Fibroblast of lung (primary cell): ENCODE measurements around the gene LMF1. TPM values are rescaled to one million over a fixed set of nuclear protein-coding genes. Genes with fewer than 3 reads are reported as not detected.

Experiments
- DNase-seq, 2 donors: peaks; one replicate each; pipeline versions ENCODE4 v3.0.0 to v3.0.0-alpha.2; 2010; ENCODE audit warnings: low read depth in 2 of 2
- H2AFZ ChIP-seq: 2 replicates; pipeline ENCODE4 v1.5.1; 2012; ENCODE audit warnings: low read length, control low read depth, inconsistent platforms
- H3K27ac ChIP-seq: 2 replicates; pipeline ENCODE4 v1.5.1; 2011; ENCODE audit warnings: low read length, control low read depth; ENCODE audit not compliant: insufficient read depth
- H3K27me3 ChIP-seq: 2 replicates; pipeline ENCODE4 v1.5.1; 2011; ENCODE audit warnings: mild to moderate bottlenecking, low read length; ENCODE audit not compliant: control insufficient read depth, insufficient read depth
- H3K36me3 ChIP-seq: 2 replicates; pipeline ENCODE4 v1.5.1; 2011; ENCODE audit warnings: low read length; ENCODE audit not compliant: control insufficient read depth, insufficient read depth
- H3K4me1 ChIP-seq: 2 replicates; pipeline ENCODE4 v1.5.1; 2011; ENCODE audit warnings: low read length; ENCODE audit not compliant: control insufficient read depth, insufficient read depth; ENCODE audit errors: extremely low read depth
- H3K4me2 ChIP-seq: 2 replicates; pipeline ENCODE4 v1.5.1; 2011; ENCODE audit warnings: low read length, control low read depth; ENCODE audit not compliant: insufficient read depth; ENCODE audit errors: extremely low read depth
- H3K4me3 ChIP-seq, 4 experiments: fragments of 200-600 bp in 1 of 4; sonication (generic) in 1 of 4; replicated peaks in 1 of 4; 2 replicates each; pipeline ENCODE4 v1.5.1; 2011 to 2016; ENCODE audit warnings: low read length in 4 of 4, low read depth in 3 of 4, mild to moderate bottlenecking in 3 of 4, control low read depth in 2 of 4, inconsistent platforms in 1 of 4, mixed read lengths in 1 of 4; ENCODE audit not compliant: insufficient read depth in 1 of 4; ENCODE audit errors: control extremely low read depth in 1 of 4
- H3K79me2 ChIP-seq: 2 replicates; pipeline ENCODE4 v1.5.1; 2012; ENCODE audit warnings: mild to moderate bottlenecking, low read length, inconsistent platforms; ENCODE audit not compliant: control insufficient read depth, insufficient read depth
- H3K9ac ChIP-seq: 2 replicates; pipeline ENCODE4 v1.5.1; 2011; ENCODE audit warnings: mild to moderate bottlenecking, low read length, control low read depth; ENCODE audit not compliant: insufficient read depth
- H3K9me3 ChIP-seq: 2 replicates; pipeline ENCODE4 v1.5.1; 2012; ENCODE audit warnings: low read depth, low read length; ENCODE audit not compliant: control insufficient read depth, insufficient read depth
- H4K20me1 ChIP-seq: 2 replicates; pipeline ENCODE4 v1.5.1; 2011; ENCODE audit warnings: low read length; ENCODE audit not compliant: control insufficient read depth, insufficient read depth; ENCODE audit errors: extremely low read depth
- CTCF ChIP-seq, 2 donors: IDR thresholded peaks in 1 of 2; conservative IDR thresholded peaks in 1 of 2; 1 replicate in 1 of 2; 2 replicates in 1 of 2; pipeline ENCODE4 v1.5.1; 2011 to 2012; ENCODE audit warnings: low read length in 2 of 2, control low read depth in 1 of 2, inconsistent platforms in 1 of 2, low read depth in 1 of 2, mild to moderate bottlenecking in 1 of 2
- EZH2 ChIP-seq: IDR thresholded peaks from 2 replicates; pipeline ENCODE4 v1.5.1; 2012; ENCODE audit warnings: low read length, control low read depth, mild to moderate bottlenecking; ENCODE audit errors: missing control alignments
- polyA plus RNA-seq, 2 donors: library from polyadenylated mRNA; depleted of rRNA in 1 of 2; stranded (reverse) in 1 of 2; unstranded in 1 of 2; fragments of >200 nt; gene quantifications; 2 replicates each; pipeline ENCODE4 v1.2.1, GENCODE V29; 2011 to 2012; ENCODE audit warnings: missing spikeins in 1 of 2
- total RNA-seq: library from RNA; depleted of rRNA; stranded (reverse); fragments of >200 nt; gene quantifications from 2 replicates; pipeline ENCODE4 v1.2.1, GENCODE V29; 2014

LMF1 gene
- total and polyA plus RNA-seq, 2 donors (not counting 1 experiment from before 2014, with no cell fraction given), result 12.3 to 12.6 TPM

DNA sequence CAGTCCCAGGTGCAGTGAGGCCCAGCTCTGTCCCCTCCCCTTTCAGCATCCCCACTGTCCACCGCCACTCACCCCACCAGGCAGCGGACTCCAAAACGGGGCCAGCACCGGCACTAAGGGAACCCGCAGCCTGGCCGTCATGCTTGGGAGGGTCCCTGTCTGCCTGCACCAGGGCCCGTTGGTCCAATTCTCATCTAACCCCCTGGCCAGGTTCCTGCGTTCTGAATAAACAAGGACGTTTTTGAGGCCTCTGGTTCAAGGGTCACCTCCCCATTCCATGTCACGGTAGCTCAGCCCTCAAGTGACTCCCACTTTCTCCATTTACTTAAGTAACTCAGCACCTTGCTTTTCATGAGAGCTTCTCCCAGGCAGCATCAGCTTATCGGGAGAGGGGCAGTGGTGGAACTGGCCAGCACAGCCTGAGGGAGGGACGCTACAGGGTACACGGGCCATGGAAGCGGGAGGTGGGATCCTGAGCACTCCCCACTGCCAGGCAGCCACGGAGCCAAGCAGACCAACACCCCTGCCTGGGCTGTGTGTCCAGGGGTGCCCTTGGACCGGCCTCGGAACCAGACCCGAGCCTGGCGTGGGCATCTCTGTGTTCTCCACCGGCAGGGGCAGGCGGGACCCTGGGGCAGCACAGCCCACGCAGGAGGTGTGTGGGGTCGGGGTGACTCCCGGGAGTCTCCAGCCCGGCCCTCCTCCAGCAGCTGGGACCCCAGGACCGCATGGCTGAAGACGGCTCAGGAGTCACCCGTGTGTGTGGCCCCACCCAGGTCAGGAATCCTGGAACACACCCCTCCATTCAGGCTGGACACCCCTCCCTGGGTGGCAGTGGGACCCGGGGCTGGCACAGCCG, 95.4 kb downstream of the LMF1 start:
- Histone ChIP-seq H3K36me3 (no peaks in the 10 kb centered on the region), H3K27me3 (no peaks in the 10 kb centered on the region), H3K4me3 (no peak overlapping the region), H3K9ac (no peak overlapping the region), H3K9me3 (no peaks in the 10 kb centered on the region), H3K79me2 (no peaks in the 10 kb centered on the region), H3K27ac (no peak overlapping the region), H2AFZ (no peak overlapping the region), H3K4me2 (no peak overlapping the region), H3K4me1 (no peaks in the 10 kb centered on the region), H4K20me1 (no peaks in the 10 kb centered on the region)
- no peak for DNase-seq
- no peak for TF ChIP-seq CTCF (conservative IDR thresholded peaks at IDR 0.05 in 1 of 2, IDR thresholded peaks at IDR 0.05 in 1 of 2; ENCODE audit: low read depth in 1 of 2, low read length in 2 of 2)
- no peak for TF ChIP-seq EZH2

GRCh38 chr16:874366-875181, 96.2 kb downstream of the LMF1 start:
- TF ChIP-seq CTCF (conservative IDR thresholded peaks at IDR 0.05 in 1 of 2, IDR thresholded peaks at IDR 0.05 in 1 of 2; ENCODE audit: low read depth in 1 of 2, low read length in 2 of 2), result no peak
- TF ChIP-seq EZH2, result no peak
- H3K27ac ChIP-seq, result no peak overlapping the region
- no peak overlapping the region for H3K4me2 ChIP-seq
- no peak overlapping the region for H3K9ac ChIP-seq
- H2AFZ ChIP-seq, result no peak overlapping the region
- no peaks in the 10 kb centered on the region for H3K9me3 ChIP-seq
- no peaks in the 10 kb centered on the region for H3K4me1 ChIP-seq
- no peaks in the 10 kb centered on the region for H4K20me1 ChIP-seq
- no peaks in the 10 kb centered on the region for H3K79me2 ChIP-seq
- H3K36me3 ChIP-seq, result no peaks in the 10 kb centered on the region
- no peak for DNase-seq
- no peak overlapping the region for H3K4me3 ChIP-seq
- no peaks in the 10 kb centered on the region for H3K27me3 ChIP-seq

DNA sequence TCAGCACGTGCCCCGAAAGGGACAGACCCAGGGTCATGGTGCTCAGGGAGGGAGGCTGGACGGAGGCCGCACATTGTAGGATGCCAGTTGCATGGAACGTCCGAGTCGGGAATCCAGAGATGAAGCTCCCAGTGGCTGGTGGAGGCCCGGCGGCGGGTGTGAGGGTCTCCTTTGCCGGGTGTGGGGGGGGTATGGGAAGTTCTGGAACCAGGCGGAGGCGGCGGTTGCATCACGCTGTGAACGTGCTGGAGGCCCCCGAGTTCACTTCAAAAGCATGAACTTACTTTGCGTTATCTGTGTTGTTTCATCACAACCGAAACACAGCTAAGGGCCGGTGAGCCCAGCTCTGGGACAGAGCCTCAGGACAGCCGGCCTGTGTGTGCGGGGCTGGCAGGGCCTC, 96.9 kb downstream of the LMF1 start:
- Histone ChIP-seq H3K36me3 (no peaks in the 10 kb centered on the region), H3K4me3 (no peak overlapping the region), H2AFZ (no peak overlapping the region), H3K27ac (no peak overlapping the region), H4K20me1 (no peaks in the 10 kb centered on the region), H3K9ac (no peak overlapping the region), H3K27me3 (no peaks in the 10 kb centered on the region), H3K9me3 (no peaks in the 10 kb centered on the region), H3K79me2 (no peaks in the 10 kb centered on the region), H3K4me2 (no peak overlapping the region), H3K4me1 (no peaks in the 10 kb centered on the region)
- TF ChIP-seq EZH2 (no peak), CTCF (conservative IDR thresholded peaks at IDR 0.05 in 1 of 2, IDR thresholded peaks at IDR 0.05 in 1 of 2; ENCODE audit: low read depth in 1 of 2, low read length in 2 of 2) (no peak)
- DNase-seq, result no peak
